GM11168 (cell line): ENCODE measurements around the gene LKAAEAR1.
"Not testable (repeated sequence)": the region's sequence is repeated elsewhere in the genome, so short reads cannot be mapped to it uniquely, and the experiment has no call there.

Experiments used
- in situ Hi-C: fragments of 300-500 bp; cut with MboI; formaldehyde crosslinking; loops from one replicate; pipeline ENCODE4 v1.12.0; 2022; ENCODE audit warnings: low sequenced_read_pairs; ENCODE audit not compliant: unreplicated experiment

Gene LKAAEAR1, protein sequence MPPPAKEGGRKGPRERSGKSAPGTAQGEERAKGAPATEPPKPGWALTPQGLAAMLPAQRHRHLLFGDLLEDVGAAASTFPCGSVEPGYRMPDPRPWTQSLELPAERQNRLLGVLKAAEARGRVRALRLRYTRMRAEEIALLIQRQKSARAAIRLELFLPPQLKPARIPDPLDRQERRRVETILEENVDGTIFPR

DNA sequence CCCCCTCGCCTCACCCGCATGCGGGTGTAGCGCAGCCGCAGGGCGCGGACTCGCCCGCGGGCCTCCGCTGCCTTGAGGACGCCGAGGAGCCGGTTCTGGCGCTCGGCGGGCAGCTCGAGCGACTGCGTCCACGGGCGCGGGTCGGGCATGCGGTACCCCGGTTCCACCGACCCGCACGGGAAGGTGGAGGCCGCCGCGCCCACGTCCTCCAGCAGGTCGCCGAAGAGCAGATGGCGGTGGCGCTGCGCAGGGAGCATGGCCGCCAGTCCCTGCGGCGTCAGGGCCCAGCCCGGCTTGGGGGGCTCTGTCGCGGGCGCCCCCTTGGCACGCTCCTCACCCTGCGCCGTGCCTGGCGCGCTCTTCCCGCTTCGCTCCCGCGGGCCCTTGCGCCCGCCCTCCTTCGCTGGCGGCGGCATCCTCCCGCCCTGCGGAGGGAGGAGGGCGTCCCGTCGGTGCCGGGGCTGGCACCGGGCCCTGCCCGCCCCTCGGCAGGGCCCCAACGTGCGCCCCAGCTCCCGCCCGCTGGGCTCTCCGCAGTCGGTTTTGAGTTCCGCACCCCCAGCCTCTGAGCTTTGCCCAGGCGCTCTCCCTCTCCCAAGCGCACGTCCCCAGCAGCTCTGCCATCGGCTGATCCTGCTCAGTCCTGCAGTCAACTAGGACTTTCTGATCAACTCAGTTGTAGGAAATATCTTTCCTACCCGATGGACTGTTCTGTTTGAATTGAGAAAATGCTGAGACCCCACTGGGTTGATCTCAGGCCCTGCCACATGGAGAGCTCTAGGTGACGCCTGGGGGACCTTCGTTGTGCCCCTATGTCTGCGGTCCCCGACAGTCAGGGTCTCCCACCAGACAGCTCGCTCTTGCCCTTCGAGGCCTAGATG, at the start of gene LKAAEAR1:
LKAAEAR1 (minus strand) TSS at position 595 of the 881 bp plus-strand sequence; CDS start at position 416, 179 bp downstream.
- in situ Hi-C loops, result no loop called here

GRCh38 chr20:64131406-64131805, 47.2 kb upstream of the LKAAEAR1 start:
- in situ Hi-C loops, result no loop called here

- in situ Hi-C loops, result no loop called here
These were observed 46.7 kb upstream of the LKAAEAR1 start for GRCh38 chr20:64130876-64131275.

DNA sequence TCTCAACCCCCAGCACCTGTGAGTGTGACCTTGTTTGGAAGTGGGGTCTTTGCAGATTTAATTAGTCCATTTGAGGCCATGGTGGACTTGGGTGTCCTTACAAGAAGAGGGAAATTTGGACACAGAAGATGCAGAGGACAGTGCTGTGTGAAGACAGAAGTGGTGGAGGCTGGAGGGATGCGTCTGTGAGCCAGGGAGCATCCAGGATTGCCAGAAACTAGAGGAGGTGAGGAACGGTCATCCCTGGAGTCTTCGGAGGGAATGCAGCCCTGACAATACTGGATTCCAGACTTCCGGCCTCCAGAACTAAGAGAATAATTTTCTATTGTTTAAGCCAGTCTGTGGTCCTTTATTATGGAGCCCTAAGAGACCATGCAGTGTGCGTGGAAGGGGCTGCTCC, 46.1 kb upstream of the LKAAEAR1 start:
- in situ Hi-C loops, result no loop called here

DNA sequence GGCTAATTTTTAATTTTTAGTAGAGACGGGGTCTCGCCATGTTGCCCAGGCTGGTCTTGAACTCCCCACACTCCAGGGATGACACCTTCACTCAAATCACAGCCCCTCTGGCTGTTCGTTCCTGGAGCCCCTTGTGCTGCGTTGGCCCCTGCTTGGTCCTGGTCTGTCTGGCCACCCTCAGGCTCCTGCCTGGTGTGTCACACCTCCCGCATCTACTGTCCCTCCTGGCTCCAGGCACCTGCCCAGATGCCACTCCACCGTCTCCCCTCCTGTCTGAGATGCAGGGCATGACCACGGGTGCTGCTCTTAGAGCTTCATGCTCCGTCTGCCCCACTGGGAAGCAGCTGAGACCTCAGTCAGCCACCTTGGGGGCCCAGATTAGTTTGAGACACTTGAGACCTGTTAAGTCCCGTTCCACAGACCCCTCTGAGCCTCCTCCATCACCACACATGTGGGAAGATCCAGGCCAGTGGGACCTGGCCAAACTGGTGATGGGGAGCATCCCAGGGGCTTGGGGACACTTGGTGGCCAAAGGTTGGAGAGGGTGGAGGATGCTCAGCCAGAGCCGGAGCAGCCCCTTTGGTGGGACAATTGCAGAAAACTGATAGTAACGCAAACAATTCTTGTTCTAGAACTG, 45.1 kb upstream of the LKAAEAR1 start:
- in situ Hi-C loops, result no loop called here

DNA sequence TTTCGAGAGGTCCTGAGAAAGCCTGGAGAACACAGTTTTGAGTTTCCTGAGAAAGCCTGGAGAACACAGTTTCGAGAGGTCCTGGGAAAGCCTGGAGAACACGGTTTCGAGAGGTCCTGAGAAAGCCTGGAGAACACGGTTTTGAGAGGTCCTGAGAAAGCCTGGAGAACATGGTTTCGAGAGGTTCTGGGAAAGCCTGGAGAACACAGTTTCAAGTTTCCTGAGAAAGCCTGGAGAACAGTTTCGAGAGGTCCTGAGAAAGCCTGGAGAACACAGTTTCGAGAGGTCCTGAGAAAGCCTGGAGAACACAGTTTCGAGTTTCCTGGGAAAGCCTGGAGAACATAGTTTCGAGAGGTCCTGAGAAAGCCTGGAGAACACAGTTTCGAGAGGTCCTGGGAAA, 39.3 kb upstream of the LKAAEAR1 start:
- in situ Hi-C loops, result not testable (repeated sequence)

DNA sequence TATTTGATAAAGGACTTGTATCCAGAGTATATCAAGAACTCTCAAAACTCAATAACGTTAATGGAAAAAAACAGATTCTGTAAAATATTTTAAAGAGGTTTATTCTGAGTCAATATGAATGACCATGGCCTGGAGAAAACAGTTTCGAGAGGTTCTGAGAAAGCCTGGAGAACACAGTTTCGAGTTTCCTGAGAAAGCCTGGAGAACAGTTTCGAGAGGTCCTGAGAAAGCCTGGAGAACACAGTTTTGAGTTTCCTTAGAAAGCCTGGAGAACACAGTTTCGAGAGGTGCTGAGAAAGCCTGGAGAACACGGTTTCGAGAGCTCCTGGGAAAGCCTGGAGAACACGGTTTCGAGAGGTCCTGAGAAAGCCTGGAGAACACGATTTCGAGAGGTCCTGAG, 38.7 kb upstream of the LKAAEAR1 start:
- in situ Hi-C loops, result not testable (repeated sequence)

GRCh38 chr20:64121586-64121985, 37.4 kb upstream of the LKAAEAR1 start:
- in situ Hi-C loops, result no loop called here

GRCh38 chr20:64119681-64120341, 35.6 kb upstream of the LKAAEAR1 start:
- in situ Hi-C loops, result no loop called here

DNA sequence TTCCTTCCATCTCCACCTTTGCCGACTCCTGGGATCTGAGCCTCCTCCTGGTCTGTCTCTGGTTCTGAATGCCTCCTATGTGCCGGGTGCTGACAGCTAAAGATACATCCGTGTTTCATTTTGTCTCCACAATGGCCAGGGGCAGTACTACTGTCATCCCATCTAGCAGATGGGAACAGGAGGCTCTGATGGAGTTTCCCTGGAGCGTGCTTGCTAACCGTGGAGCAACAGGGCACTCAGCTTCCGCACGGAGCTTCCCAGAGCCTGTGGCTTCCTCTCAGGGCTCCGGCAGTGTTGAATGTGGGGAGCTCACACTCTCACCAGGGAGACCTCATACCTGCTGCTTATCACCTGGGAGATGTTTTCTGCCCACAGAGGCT, 35.1 kb upstream of the LKAAEAR1 start:
- in situ Hi-C loops, result no loop called here

DNA sequence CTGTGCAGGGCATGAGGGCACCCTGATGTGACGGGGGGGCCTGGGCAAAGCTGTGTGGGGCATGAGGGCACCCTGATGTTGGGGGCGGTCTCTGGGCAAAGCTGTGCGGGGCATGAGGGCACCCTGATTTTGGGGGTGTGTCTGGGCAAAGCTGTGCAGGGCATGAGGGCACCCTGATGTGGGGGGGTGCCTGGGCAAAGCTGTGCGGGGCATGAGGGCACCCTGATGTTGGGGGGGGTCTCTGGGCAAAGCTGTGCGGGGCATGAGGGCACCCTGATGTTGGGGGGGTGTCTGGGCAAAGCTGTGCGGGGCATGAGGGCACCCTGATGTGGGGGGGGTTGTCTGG, 33.2 kb upstream of the LKAAEAR1 start:
- in situ Hi-C loops, result not testable (repeated sequence)

GRCh38 chr20:64116541-64117431, 32.6 kb upstream of the LKAAEAR1 start:
- in situ Hi-C loops, result no loop called here

DNA sequence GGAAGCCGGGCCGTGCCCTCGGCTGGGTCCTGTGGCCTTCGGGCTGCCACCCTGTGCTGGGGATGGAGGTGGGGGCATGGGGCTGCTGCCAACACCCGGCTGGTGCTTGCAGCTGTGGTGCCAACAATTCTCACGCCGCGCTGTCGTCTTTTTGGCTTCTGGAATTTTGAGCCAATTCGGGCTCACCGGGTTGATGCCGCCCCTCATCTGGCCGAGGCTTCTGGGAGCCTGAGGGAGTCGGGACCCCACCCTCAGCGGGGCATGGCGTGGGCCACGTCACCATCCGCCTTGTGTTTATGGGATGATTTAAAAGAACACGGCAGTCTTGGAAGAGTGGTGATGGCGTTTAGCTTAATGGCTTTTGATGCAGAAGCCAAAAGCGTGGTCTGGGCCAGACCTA, 31.8 kb upstream of the LKAAEAR1 start:
- in situ Hi-C loops, result no loop called here

DNA sequence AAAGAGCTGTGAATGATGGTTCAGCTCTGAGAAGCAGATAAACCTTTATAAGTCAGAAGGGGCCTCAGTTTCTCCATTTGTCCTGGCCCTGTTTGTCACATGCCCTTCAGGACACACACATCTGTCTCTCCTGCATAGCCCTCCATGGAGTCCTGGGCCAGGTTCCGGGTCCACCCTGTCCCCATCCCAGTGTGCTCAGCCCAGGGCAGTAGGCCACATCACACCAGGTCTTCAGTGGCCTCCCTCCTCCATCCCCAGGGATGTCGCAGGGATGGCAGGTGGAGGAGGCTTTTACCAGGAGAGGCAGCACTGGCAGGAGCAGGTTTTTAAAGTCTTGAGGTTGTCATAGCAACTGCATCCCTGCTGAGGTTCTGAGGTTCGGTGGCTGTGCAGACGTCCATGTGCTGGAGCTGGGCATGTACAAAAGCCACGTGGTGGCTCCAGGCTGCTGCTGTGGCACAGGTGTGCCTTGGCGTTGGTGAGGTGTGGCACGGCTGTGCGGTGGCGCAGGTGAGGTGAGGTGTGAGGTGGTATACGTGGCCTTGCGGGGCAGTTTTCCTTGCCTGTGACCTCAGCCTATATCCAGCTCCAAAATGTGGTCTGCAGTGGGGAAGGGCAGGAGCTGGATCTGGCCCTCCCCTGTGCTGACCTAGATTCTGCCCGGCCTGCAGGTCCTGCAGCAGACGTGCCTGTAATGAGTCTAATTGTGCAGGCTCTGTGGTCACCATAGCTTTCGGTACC, 31.1 kb upstream of the LKAAEAR1 start:
- in situ Hi-C loops, result no loop called here

- in situ Hi-C loops, result no loop called here
These were observed 30.3 kb upstream of the LKAAEAR1 start for GRCh38 chr20:64114356-64114971.

DNA sequence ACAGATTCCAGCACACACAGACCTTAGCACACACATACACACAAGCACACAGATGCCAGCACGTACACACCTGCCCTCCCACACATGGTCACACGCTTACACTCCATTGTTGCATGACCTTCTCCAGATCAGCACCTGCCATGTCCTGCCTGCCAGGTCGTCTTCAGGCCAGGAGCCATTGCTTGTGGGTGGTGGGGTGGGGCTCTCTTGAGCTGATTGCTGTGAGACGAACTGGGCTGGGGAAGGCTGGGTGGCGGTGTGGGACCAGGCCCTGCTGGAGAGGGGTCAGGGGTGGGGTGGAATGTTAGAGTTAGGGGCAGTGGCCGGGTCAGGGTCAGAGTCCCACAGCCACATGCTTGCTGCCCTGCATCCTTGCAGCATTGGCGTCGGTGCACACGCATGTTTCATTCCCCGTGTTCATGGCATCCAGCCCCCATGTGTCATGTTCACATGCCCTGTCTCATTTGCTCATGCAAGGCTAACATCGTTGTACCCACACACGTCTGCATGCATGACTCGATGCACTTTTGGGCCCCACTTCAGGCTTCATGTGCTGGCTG, 29.7 kb upstream of the LKAAEAR1 start:
- in situ Hi-C loops, result no loop called here

DNA sequence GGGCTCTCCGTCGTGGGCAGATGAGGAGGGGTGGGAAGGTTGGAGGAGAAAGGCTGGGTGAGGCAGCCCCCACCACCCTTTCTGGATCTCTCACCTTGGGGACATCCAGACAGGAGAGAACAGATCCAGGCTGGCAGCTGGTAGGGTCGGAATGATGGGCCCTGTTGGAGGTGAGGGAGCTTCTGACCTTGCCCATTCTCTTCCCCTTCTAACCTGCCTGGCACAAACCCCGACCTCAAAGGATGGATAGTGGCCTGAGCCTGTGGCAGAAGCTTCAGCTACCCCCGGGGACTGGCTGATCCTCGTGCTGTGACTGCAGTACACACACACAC, 29.2 kb upstream of the LKAAEAR1 start:
- in situ Hi-C loops, result no loop called here

GRCh38 chr20:64112691-64113443, 28.7 kb upstream of the LKAAEAR1 start:
- in situ Hi-C loops, result no loop called here
